Esophagus mucosa (tissue), 1 donor: Measurements from ENCODE around the gene RFFL. TPM values are rescaled to one million over a fixed set of nuclear protein-coding genes. Genes with fewer than 3 reads are reported as not detected.
A peak's percentile ranks its signal among the peaks of the same experiment; 100 is the strongest.
"Not testable (repeated sequence)": the region's sequence is repeated elsewhere in the genome, so short reads cannot be mapped to it uniquely, and the experiment has no call there.

Source experiments
- ATAC-seq: fragments of 200-7000 bp; cut with Tn5 transposase; one replicate; pipeline ENCODE4 v1.9.1; 2020
- total RNA-seq: library from RNA; stranded (reverse); gene quantifications from one replicate; pipeline ENCODE4 v1.2.4, GENCODE V29; 2023
- donor health status: DM: yes; HTN: yes; CAD: no.

RFFL gene
- total RNA-seq, 1 donor from 2014 or later, result 46.3 TPM

- peak; percentile 69 for ATAC-seq
Observed at GRCh38 chr17:35046740-35047283, 16.7 kb downstream of the RFFL start.

- ATAC-seq, result no peak
Observed at GRCh38 chr17:35046245-35046644, 17.3 kb downstream of the RFFL start.

GRCh38 chr17:35045458-35045979 lies 18.0 kb downstream of the RFFL start:
- not testable (repeated sequence) for ATAC-seq

- ATAC-seq, result no peak
Observed at GRCh38 chr17:35044181-35044580, 19.3 kb downstream of the RFFL start.

- no peak for ATAC-seq
Observed at GRCh38 chr17:35041390-35041789, 22.1 kb downstream of the RFFL start.

GRCh38 chr17:35038453-35038852 lies 25.1 kb downstream of the RFFL start:
- ATAC-seq, result no peak

- no peak for ATAC-seq
Observed at GRCh38 chr17:35030780-35031179, 32.7 kb downstream of the RFFL start.

- peak; percentile 64 for ATAC-seq
Observed at GRCh38 chr17:35028531-35029262, 34.8 kb downstream of the RFFL start.

GRCh38 chr17:35028097-35028496 lies 35.4 kb downstream of the RFFL start:
- not testable (repeated sequence) for ATAC-seq

- no peak for ATAC-seq
Observed at GRCh38 chr17:35025541-35025940, 38.0 kb downstream of the RFFL start.

- ATAC-seq, result peak; percentile 60
Observed at GRCh38 chr17:35023538-35023937, 40.0 kb downstream of the RFFL start.

GRCh38 chr17:35022536-35023063 lies 40.9 kb downstream of the RFFL start:
- peak; percentile 80 for ATAC-seq

GRCh38 chr17:35021520-35022380 lies 41.8 kb downstream of the RFFL start:
- ATAC-seq, result no peak

- no peak for ATAC-seq
Observed at GRCh38 chr17:35019386-35020179, 43.9 kb downstream of the RFFL start.

GRCh38 chr17:35018814-35019213 lies 44.7 kb downstream of the RFFL start:
- peak; percentile 82 for ATAC-seq

- ATAC-seq, result no peak
Observed at GRCh38 chr17:35017021-35017420, 46.5 kb downstream of the RFFL start.

GRCh38 chr17:35016369-35016768 lies 47.1 kb downstream of the RFFL start:
- no peak for ATAC-seq

GRCh38 chr17:35011671-35012216 lies 51.8 kb downstream of the RFFL start:
- ATAC-seq, result no peak

- no peak for ATAC-seq
Observed at GRCh38 chr17:35010093-35010492, 53.4 kb downstream of the RFFL start.

GRCh38 chr17:35006961-35007360 lies 56.5 kb downstream of the RFFL start:
- no peak for ATAC-seq

GRCh38 chr17:35006345-35006744 lies 57.2 kb downstream of the RFFL start:
- no peak for ATAC-seq

GRCh38 chr17:35003778-35004177 lies 59.7 kb downstream of the RFFL start:
- peak; percentile 12 for ATAC-seq
